Mucosa of descending colon (tissue), 3 donors: Measurements from ENCODE around the gene TNFAIP1. TPM values are rescaled to one million over a fixed set of nuclear protein-coding genes. Genes with fewer than 3 reads are reported as not detected.
A peak's percentile ranks its signal among the peaks of the same experiment; 100 is the strongest.
"Not testable (repeated sequence)": the region's sequence is repeated elsewhere in the genome, so short reads cannot be mapped to it uniquely, and the experiment has no call there.

ENCODE experiments used
- ATAC-seq: fragments of 200-7000 bp; cut with Tn5 transposase; one replicate; pipeline ENCODE4 v1.9.1; 2020; ENCODE audit warnings: mild to moderate bottlenecking, moderate library complexity
- DNase-seq, 3 donors: peaks; one replicate each; pipeline ENCODE4 v3.0.0-alpha.2; 2020
- H3K36me3 ChIP-seq: fragments of 200-600 bp; one replicate; pipeline ENCODE4 v1.8.0; 2021; ENCODE audit warnings: low read depth, mild to moderate bottlenecking
- H3K4me1 ChIP-seq: fragments of 200-600 bp; one replicate; pipeline ENCODE4 v1.8.0; 2021; ENCODE audit warnings: low read depth, mild to moderate bottlenecking
- H3K4me3 ChIP-seq: fragments of 200-600 bp; one replicate; pipeline ENCODE4 v1.8.0; 2021; ENCODE audit warnings: mild to moderate bottlenecking
- H3K9me3 ChIP-seq: fragments of 200-600 bp; one replicate; pipeline ENCODE4 v1.8.0; 2021; ENCODE audit warnings: mild to moderate bottlenecking
- intact Hi-C, 2 donors: fragments of 100-400 bp; cut with DNase I in 1 of 2; cut with micrococcal nuclease in 1 of 2; formaldehyde crosslinking; loops; one replicate each; pipeline versions ENCODE4 v1.11.0 to v1.11.1; 2022; cut with DNase I, micrococcal nuclease
- long read RNA-seq, 2 donors: library from polyadenylated mRNA; unstranded; transcript quantifications; one replicate each; pipeline ENCODE4 v2.0.0, GENCODE V29; 2019 to 2021
- total RNA-seq, 3 donors: library from RNA; stranded (reverse); fragmentation: NEBNext Ultra II Directional in 2 of 3; extraction: Animal tissue kit (Norgen Biotek cat#: 25700) in 2 of 3; gene quantifications; one replicate each; pipeline versions ENCODE4 v1.2.1 to v1.2.4, GENCODE V29; 2021 to 2023
- TF ChIP-seq, protein P1 (sequence below): fragments of 200-600 bp; IDR thresholded peaks from one replicate; pipeline ENCODE4 v1.8.0; 2022; ENCODE audit warnings: antibody characterized with exemption, mild to moderate bottlenecking
- donor health status: DM: no; HTN: no; CAD: no; lungs with moderate emphysema.
- donor health status: DM: no; HTN: no; CAD: no.
- donor health status: DM: no; HTN: yes; CAD: no.

Gene TNFAIP1, protein sequence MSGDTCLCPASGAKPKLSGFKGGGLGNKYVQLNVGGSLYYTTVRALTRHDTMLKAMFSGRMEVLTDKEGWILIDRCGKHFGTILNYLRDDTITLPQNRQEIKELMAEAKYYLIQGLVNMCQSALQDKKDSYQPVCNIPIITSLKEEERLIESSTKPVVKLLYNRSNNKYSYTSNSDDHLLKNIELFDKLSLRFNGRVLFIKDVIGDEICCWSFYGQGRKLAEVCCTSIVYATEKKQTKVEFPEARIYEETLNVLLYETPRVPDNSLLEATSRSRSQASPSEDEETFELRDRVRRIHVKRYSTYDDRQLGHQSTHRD
- total RNA-seq = 10 to 100 TPM; 36.8 to 38.4 (median 36.8) TPM
- long read RNA-seq, donor 1, transcript TNFAIP1-201 (7 exons, 3,627 nt) = major isoform, 18 of 59 reads
- long read RNA-seq, donor 1, partial matches to known transcripts = 38 of 59 reads
- long read RNA-seq, donor 1, other reads (novel, unspliced or antisense) = 3 of 59 reads
- long read RNA-seq, donor 2, transcript TNFAIP1-201 (7 exons, 3,627 nt) = major isoform, 5 of 9 reads
- long read RNA-seq, donor 2, partial matches to known transcripts = 1 of 9 reads
- long read RNA-seq, donor 2, other reads (novel, unspliced or antisense) = 3 of 9 reads

DNA sequence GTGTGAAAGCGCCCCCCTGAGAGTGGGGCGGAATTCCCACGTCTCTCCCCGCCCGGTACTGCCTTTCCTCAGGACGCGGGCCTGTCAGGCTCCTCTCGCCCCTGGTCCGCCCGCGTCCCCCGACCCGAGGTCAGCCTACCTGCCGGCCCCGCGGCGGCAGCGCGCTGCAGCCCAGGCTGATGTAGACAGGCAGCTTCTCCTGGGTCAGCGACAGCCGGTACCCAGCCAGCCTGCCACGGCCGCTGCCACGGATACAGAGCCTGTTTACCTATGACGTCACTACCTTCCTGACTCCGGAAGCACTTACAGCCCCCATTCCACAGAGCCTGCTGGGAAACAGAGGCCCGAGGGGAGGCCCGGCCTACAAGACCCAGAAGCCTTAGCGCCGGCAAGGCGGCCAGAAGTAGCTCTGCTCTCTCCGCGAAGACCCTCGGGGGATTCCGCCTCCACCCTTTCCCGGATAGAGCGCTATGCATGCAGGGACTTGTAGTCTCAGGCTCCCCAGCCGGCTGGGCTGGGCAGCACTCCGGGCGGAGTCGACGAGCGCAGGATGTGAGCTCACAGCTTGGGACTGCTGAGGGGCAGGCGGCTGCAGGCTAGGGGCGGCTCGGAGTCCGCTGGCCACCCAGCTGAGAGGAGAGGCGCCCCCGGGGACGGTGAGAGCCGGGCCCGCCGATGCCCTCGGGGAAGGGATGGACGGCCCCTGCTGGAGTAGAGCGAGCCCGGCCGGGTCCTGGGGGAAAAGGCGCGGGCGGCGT is at the start of gene TNFAIP1, which contains the start of gene IFT20:
Gene TNFAIP1 (plus strand): TSS at position 561 of the 758 bp plus-strand sequence. CDS start 3,761 bp downstream, outside the sequence.
Gene IFT20 (minus strand): TSS at position 272 of the 758 bp plus-strand sequence. CDS start 3,487 bp downstream, outside the sequence.
- peaks cover 23% of the 10 kb centered on the region for H3K4me1 ChIP-seq
- peak within 1 kb of the TSS; percentile 84 for H3K4me3 ChIP-seq
- ATAC-seq = peak; percentile 97
- TF ChIP-seq, protein P1, sequence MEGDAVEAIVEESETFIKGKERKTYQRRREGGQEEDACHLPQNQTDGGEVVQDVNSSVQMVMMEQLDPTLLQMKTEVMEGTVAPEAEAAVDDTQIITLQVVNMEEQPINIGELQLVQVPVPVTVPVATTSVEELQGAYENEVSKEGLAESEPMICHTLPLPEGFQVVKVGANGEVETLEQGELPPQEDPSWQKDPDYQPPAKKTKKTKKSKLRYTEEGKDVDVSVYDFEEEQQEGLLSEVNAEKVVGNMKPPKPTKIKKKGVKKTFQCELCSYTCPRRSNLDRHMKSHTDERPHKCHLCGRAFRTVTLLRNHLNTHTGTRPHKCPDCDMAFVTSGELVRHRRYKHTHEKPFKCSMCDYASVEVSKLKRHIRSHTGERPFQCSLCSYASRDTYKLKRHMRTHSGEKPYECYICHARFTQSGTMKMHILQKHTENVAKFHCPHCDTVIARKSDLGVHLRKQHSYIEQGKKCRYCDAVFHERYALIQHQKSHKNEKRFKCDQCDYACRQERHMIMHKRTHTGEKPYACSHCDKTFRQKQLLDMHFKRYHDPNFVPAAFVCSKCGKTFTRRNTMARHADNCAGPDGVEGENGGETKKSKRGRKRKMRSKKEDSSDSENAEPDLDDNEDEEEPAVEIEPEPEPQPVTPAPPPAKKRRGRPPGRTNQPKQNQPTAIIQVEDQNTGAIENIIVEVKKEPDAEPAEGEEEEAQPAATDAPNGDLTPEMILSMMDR = no peak
- peak; percentile 97 to 100 (median 98) for DNase-seq
- no peaks in the 10 kb centered on the region for H3K9me3 ChIP-seq
- intact Hi-C loops = no loop called here
- peaks cover 4% of the 10 kb centered on the region for H3K36me3 ChIP-seq

DNA sequence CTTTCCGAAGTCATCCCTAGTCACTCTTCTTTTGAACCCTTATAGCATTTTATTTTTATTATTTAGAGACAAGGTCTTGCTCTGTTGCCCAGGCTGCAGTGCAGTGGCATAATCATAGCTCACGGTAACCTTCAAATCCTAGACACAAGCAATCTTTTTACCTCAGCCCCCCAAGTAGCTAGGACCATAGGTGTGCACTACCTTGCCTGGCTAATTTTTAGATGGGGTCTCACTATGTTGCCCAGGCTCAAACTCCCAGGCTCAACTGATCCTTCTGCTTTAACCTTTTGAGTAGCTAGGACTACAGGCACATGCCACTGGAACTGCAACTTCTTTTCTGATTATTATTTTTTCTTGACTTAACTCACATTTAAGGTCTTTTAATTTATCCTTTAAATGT is 49.6 kb upstream of the TNFAIP1 start:
- DNase-seq (no peak), ATAC-seq (no peak)
- TF ChIP-seq, protein P1 = no peak
- H3K36me3 ChIP-seq = no peaks in the 10 kb centered on the region
- H3K4me3 ChIP-seq = no peak overlapping the region
- no peaks in the 10 kb centered on the region for H3K9me3 ChIP-seq
- no peaks in the 10 kb centered on the region for H3K4me1 ChIP-seq
- intact Hi-C loops = no loop called here

DNA sequence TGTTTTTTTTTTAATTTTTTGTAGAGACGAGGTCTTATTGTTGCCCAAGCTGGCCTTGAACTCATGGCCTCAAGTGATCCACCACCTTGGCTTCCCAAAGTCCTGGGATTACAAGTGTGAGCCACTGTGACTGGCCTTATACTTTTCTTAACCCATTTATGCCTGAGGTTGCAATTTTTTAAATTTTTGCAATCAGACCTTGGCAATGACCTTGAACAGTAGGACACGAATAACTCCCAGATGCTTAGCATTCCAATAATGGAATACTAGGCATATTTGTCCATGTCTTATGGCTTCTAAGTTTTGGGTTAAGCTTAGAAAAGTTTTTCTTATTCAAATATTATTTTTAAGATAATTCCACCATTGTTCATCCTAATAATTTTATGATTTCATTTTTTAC is 44.9 kb upstream of the TNFAIP1 start:
- no peak for DNase-seq
- TF ChIP-seq, protein P1 = no peak
- no peak overlapping the region for H3K4me3 ChIP-seq
- no peaks in the 10 kb centered on the region for H3K36me3 ChIP-seq
- no peaks in the 10 kb centered on the region for H3K9me3 ChIP-seq
- ATAC-seq = no peak
- H3K4me1 ChIP-seq = no peaks in the 10 kb centered on the region
- intact Hi-C loops = no loop called here

DNA sequence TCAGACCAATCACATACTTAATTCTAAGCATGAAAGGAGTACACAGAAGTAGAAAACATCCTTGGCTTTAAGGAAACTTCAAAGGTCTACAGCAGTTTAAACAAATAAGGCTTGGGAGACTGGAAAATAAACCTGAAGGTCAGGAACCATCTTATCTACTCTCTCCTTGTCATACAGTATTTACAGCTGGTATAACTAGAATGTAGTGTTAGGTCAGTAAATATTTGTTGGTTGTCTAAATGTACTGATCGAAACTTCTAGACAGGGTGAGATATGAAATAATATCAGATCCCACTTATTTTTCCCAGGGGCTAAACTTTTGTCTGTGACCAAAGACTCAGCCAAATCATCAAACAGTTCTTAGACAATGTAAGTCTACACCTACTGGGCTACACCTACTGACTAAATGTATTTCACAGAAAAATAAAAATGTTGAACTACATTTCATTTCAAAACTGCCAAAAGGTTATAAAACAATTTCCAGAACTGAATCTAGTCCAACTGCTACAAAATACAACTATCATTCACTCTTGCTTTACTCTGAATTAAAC is 43.7 kb upstream of the TNFAIP1 start:
- ATAC-seq (no peak), DNase-seq (no peak)
- no peaks in the 10 kb centered on the region for H3K36me3 ChIP-seq
- TF ChIP-seq, protein P1 = no peak
- intact Hi-C loops = no loop called here
- H3K4me3 ChIP-seq = no peak overlapping the region
- H3K4me1 ChIP-seq = no peaks in the 10 kb centered on the region
- no peaks in the 10 kb centered on the region for H3K9me3 ChIP-seq

DNA sequence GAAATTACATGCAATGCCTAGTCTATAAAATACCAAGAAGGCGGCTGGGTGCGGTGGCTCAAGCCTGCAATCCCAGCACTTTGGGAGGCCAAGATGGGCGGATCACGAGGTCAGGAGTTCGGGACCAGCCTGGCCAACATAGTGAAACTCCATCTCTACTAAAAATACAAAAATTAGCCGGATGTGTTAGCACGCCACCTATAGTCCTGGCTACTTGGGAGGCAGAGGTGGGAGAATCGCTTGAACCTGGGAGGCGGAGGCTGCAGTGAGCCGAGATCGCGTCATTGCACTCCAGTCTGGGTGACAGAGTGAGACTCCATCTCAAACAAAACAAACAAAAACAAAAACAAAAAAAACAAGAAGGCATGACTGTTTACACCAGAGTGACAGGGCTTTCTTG is 42.7 kb upstream of the TNFAIP1 start:
- H3K36me3 ChIP-seq, H3K4me1 ChIP-seq, intact Hi-C loops, H3K9me3 ChIP-seq, H3K4me3 ChIP-seq, ATAC-seq, DNase-seq: not testable (repeated sequence)
